Loucy (cell line): ENCODE measurements around the gene BRD9.
"Not testable (repeated sequence)": the region's sequence is repeated elsewhere in the genome, so short reads cannot be mapped to it uniquely, and the experiment has no call there.

Experiments
- CTCF ChIP-seq: fragments of 200-600 bp; sonication (generic); conservative IDR thresholded peaks from 2 replicates; pipeline ENCODE4 v1.5.1; 2014; ENCODE audit warnings: mild to moderate bottlenecking, antibody characterized with exemption, low read length
- EZH2phosphoT487 ChIP-seq: fragments of 200-600 bp; IDR thresholded peaks from 2 replicates; pipeline ENCODE4 v1.6.1; 2018; ENCODE audit warnings: antibody characterized with exemption, mild to moderate bottlenecking, moderate library complexity, borderline replicate concordance

GRCh38 chr5:840118-840973, 52.3 kb downstream of the BRD9 start:
- TF ChIP-seq CTCF, EZH2phosphoT487: not testable (repeated sequence)
